Endodermal cell (in vitro differentiated cells): ENCODE measurements around the gene FNDC8. TPM values are rescaled to one million over a fixed set of nuclear protein-coding genes. Genes with fewer than 3 reads are reported as not detected.

Source experiments
- DNase-seq: peaks from one replicate; pipeline ENCODE4 v3.0.0-alpha.2; 2017
- H3K27ac ChIP-seq: 2 replicates; pipeline ENCODE4 v1.5.1; 2013; ENCODE audit warnings: mild to moderate bottlenecking, low read depth, low read length, moderate library complexity
- H3K27me3 ChIP-seq: 2 replicates; pipeline ENCODE4 v1.6.1; 2013; ENCODE audit warnings: mild to moderate bottlenecking, low read length, moderate library complexity; ENCODE audit not compliant: insufficient read depth, control insufficient read depth, poor library complexity, severe bottlenecking
- H3K36me3 ChIP-seq: 2 replicates; pipeline ENCODE4 v1.7.0; 2013; ENCODE audit warnings: mild to moderate bottlenecking, low read length, moderate library complexity; ENCODE audit not compliant: control insufficient read depth, insufficient read depth
- H3K4me1 ChIP-seq: one replicate; pipeline ENCODE4 v1.7.0; 2013; ENCODE audit warnings: low read length; ENCODE audit not compliant: control insufficient read depth, insufficient read depth
- H3K4me3 ChIP-seq: 2 replicates; pipeline ENCODE4 v1.5.1; 2013; ENCODE audit warnings: mild to moderate bottlenecking, low read length, moderate library complexity
- H3K9ac ChIP-seq: 2 replicates; pipeline ENCODE4 v1.6.1; 2013; ENCODE audit warnings: mild to moderate bottlenecking, low read length, moderate library complexity; ENCODE audit not compliant: poor library complexity, severe bottlenecking; ENCODE audit errors: extremely low read depth
- H3K9me3 ChIP-seq: 2 replicates; pipeline ENCODE4 v1.6.1; 2013; ENCODE audit warnings: mild to moderate bottlenecking, low read length, moderate library complexity; ENCODE audit not compliant: control insufficient read depth
- H3K27ac Mint-ChIP-seq: 2 replicates; pipeline ENCODE4 v1.8.0; 2020; ENCODE audit warnings: mixed read lengths
- H3K27me3 Mint-ChIP-seq: 2 replicates; pipeline ENCODE4 v1.8.0; 2021; ENCODE audit warnings: mild to moderate bottlenecking, mixed read lengths; ENCODE audit not compliant: insufficient read depth
- H3K36me3 Mint-ChIP-seq: 2 replicates; pipeline ENCODE4 v1.8.0; 2020; ENCODE audit warnings: low read depth, mixed read lengths
- H3K4me1 Mint-ChIP-seq: 2 replicates; pipeline ENCODE4 v1.8.0; 2020; ENCODE audit warnings: mixed read lengths
- H3K4me3 Mint-ChIP-seq: 2 replicates; pipeline ENCODE4 v1.8.0; 2020; ENCODE audit warnings: mild to moderate bottlenecking, moderate library complexity, mixed read lengths
- H3K9me3 Mint-ChIP-seq: 2 replicates; pipeline ENCODE4 v1.8.0; 2020; ENCODE audit warnings: mild to moderate bottlenecking, mixed read lengths
- WGBS, 2 experiments: methylation state at CpG; one replicate each; pipeline versions ENCODE4 v1.1.5 to v1.1.7; 2013; ENCODE audit warnings: missing lambda C conversion rate in 2 of 2, mixed read lengths in 1 of 2; ENCODE audit not compliant: insufficient coverage in 1 of 2, insufficient read length in 1 of 2; 5-methylcytosine and 5-hydroxymethylcytosine counted together
- total RNA-seq, 2 donors: library from RNA; stranded (reverse); fragmentation: NEBNext Ultra II Directional in 1 of 2; extraction: Animal tissue kit (Norgen Biotek cat#: 25700) in 1 of 2; gene quantifications; 2 replicates in 1 of 2; 3 replicates in 1 of 2; pipeline ENCODE4 v1.2.1, GENCODE V29; 2021
- TF ChIP-seq, protein P1 (sequence below): fragments of 200-600 bp; sonication (generic); conservative IDR thresholded peaks from 2 replicates; pipeline ENCODE4 v1.5.0; 2021; ENCODE audit warnings: antibody characterized with exemption, mild to moderate bottlenecking

Gene FNDC8
- total RNA-seq, 2 donors from 2014 or later: not detected

GRCh38 chr17:35160354-35161201 is 39.2 kb downstream of the FNDC8 start:
- DNase-seq: no peak
- H3K27me3 ChIP-seq: no peaks in the 10 kb centered on the region
- H3K36me3 ChIP-seq: no peaks in the 10 kb centered on the region
- 91 to 95% methylated on average over 9 to 13 of the region's 13 CpGs for WGBS, 2 experiments
- Mint-ChIP-seq H3K27me3 (no peaks in the 10 kb centered on the region), H3K9me3 (no peaks in the 10 kb centered on the region), H3K27ac (no peak overlapping the region), H3K4me3 (no peak overlapping the region), H3K4me1 (no peaks in the 10 kb centered on the region), H3K36me3 (no peaks in the 10 kb centered on the region)
- TF ChIP-seq, protein P1, sequence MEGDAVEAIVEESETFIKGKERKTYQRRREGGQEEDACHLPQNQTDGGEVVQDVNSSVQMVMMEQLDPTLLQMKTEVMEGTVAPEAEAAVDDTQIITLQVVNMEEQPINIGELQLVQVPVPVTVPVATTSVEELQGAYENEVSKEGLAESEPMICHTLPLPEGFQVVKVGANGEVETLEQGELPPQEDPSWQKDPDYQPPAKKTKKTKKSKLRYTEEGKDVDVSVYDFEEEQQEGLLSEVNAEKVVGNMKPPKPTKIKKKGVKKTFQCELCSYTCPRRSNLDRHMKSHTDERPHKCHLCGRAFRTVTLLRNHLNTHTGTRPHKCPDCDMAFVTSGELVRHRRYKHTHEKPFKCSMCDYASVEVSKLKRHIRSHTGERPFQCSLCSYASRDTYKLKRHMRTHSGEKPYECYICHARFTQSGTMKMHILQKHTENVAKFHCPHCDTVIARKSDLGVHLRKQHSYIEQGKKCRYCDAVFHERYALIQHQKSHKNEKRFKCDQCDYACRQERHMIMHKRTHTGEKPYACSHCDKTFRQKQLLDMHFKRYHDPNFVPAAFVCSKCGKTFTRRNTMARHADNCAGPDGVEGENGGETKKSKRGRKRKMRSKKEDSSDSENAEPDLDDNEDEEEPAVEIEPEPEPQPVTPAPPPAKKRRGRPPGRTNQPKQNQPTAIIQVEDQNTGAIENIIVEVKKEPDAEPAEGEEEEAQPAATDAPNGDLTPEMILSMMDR: no peak
- H3K4me1 ChIP-seq: no peaks in the 10 kb centered on the region
- H3K4me3 ChIP-seq: no peak overlapping the region
- no peak overlapping the region for H3K27ac ChIP-seq
- H3K9ac ChIP-seq: no peak overlapping the region
- no peaks in the 10 kb centered on the region for H3K9me3 ChIP-seq

DNA sequence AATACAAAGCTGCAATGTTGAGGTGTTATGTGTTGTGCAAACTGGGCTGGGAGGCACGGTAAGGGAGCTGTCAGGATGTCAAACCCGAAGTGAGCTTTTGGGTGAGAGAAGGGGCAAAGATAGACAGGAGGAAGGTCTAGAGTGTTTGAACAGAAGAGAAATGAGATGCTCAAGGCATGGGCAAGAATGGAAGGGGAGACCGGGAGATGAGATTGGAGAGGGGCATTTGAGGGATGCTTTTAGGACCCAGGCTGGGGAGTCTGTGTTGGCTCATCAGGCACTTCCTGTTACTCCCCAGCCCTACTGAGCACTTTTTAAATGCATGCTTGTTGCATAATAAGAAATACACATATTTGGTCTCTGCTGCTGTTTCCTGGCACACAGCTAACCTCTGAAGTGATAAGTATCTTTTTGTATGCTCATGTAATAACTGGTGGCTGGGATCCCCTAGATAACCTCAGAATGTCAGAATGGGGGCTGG is 39.9 kb downstream of the FNDC8 start:
- Histone ChIP-seq H3K27ac (no peak overlapping the region), H3K36me3 (no peaks in the 10 kb centered on the region), H3K27me3 (no peaks in the 10 kb centered on the region), H3K9ac (no peak overlapping the region), H3K4me1 (no peaks in the 10 kb centered on the region), H3K4me3 (no peak overlapping the region), H3K9me3 (no peaks in the 10 kb centered on the region)
- H3K4me3 Mint-ChIP-seq: no peak overlapping the region
- WGBS, 2 experiments: 78 to 88% methylated on average over 2 to 3 of the region's 3 CpGs
- H3K36me3 Mint-ChIP-seq: no peaks in the 10 kb centered on the region
- DNase-seq: no peak
- TF ChIP-seq, protein P1: no peak
- H3K4me1 Mint-ChIP-seq: no peaks in the 10 kb centered on the region
- H3K27ac Mint-ChIP-seq: no peak overlapping the region
- no peaks in the 10 kb centered on the region for H3K27me3 Mint-ChIP-seq
- H3K9me3 Mint-ChIP-seq: no peaks in the 10 kb centered on the region

- H3K4me3 Mint-ChIP-seq: no peak overlapping the region
- Histone ChIP-seq H3K9ac (no peak overlapping the region), H3K4me3 (no peak overlapping the region), H3K9me3 (no peaks in the 10 kb centered on the region), H3K4me1 (no peaks in the 10 kb centered on the region), H3K27ac (no peak overlapping the region), H3K27me3 (no peaks in the 10 kb centered on the region), H3K36me3 (no peaks in the 10 kb centered on the region)
- no peak for DNase-seq
- H3K36me3 Mint-ChIP-seq: no peaks in the 10 kb centered on the region
- H3K9me3 Mint-ChIP-seq: no peaks in the 10 kb centered on the region
- TF ChIP-seq, protein P1: no peak
- WGBS, 2 experiments: 88 to 92% methylated on average over 2 to 4 of the region's 4 CpGs
- no peak overlapping the region for H3K27ac Mint-ChIP-seq
- H3K27me3 Mint-ChIP-seq: no peaks in the 10 kb centered on the region
- no peaks in the 10 kb centered on the region for H3K4me1 Mint-ChIP-seq
Observed at GRCh38 chr17:35162755-35163154, 41.3 kb downstream of the FNDC8 start.
